HG02852 (cell line): ENCODE measurements around the gene HES7.
"Not testable (repeated sequence)": the region's sequence is repeated elsewhere in the genome, so short reads cannot be mapped to it uniquely, and the experiment has no call there.

Experiments
- ATAC-seq: cut with Tn5 transposase; IDR thresholded peaks from one replicate; pipeline ENCODE4 v1.9.1; 2021; ENCODE audit warnings: mild to moderate bottlenecking, moderate library complexity; ENCODE audit not compliant: unreplicated experiment

HES7 gene

GRCh38 chr17:8124350-8125153, 646 bp upstream of the HES7 start:
- ATAC-seq: no peak

- ATAC-seq: no peak
These were observed 797 bp downstream of the HES7 start for GRCh38 chr17:8122924-8123694.

GRCh38 chr17:8122422-8122923, 1.4 kb downstream of the HES7 start:
- ATAC-seq: no peak

GRCh38 chr17:8121681-8122421, 2.1 kb downstream of the HES7 start:
- no peak for ATAC-seq

- ATAC-seq: no peak
These were observed 2.6 kb downstream of the HES7 start for GRCh38 chr17:8121407-8121680.

GRCh38 chr17:8120520-8121406, 3.1 kb downstream of the HES7 start:
- no peak for ATAC-seq

GRCh38 chr17:8119581-8120519, 4.1 kb downstream of the HES7 start:
- ATAC-seq: peak; percentile 25

- ATAC-seq: no peak
These were observed 4.9 kb downstream of the HES7 start for GRCh38 chr17:8118769-8119580.

- ATAC-seq: no peak
These were observed 5.7 kb downstream of the HES7 start, which contains the start of gene ALOXE3 for GRCh38 chr17:8117980-8118768. TSS of gene ALOXE3 (minus strand) at chr17:8118514. CDS start at chr17:8117990, 524 bp downstream.

GRCh38 chr17:8117367-8117979, 6.4 kb downstream of the HES7 start:
- no peak for ATAC-seq

GRCh38 chr17:8116776-8117175, 7.1 kb downstream of the HES7 start:
- ATAC-seq: no peak

- no peak for ATAC-seq
These were observed 13.0 kb downstream of the HES7 start for GRCh38 chr17:8110907-8111306.

- ATAC-seq: no peak
These were observed 13.5 kb downstream of the HES7 start for GRCh38 chr17:8110456-8110804.

- ATAC-seq: no peak
These were observed 14.0 kb downstream of the HES7 start for GRCh38 chr17:8109661-8110455.

GRCh38 chr17:8108972-8109660, 14.8 kb downstream of the HES7 start:
- no peak for ATAC-seq

GRCh38 chr17:8106980-8107379, 16.9 kb downstream of the HES7 start:
- not testable (repeated sequence) for ATAC-seq
